ACC112 (cell line): Measurements from ENCODE around the gene SLC8A1.

Experiments used
- H2AFZ ChIP-seq: fragments of 200-600 bp; sonication (generic); one replicate; pipeline ENCODE4 v1.6.0; 2017; ENCODE audit warnings: antibody characterized with exemption, low read length; ENCODE audit not compliant: unreplicated experiment
- H3K27ac ChIP-seq: fragments of 200-600 bp; sonication (generic); 2 replicates; pipeline ENCODE4 v1.5.1; 2014; ENCODE audit warnings: low read depth, mild to moderate bottlenecking, antibody characterized with exemption, low read length, moderate library complexity
- H3K27me3 ChIP-seq: fragments of 200-600 bp; sonication (generic); 2 replicates; pipeline ENCODE4 v1.6.1; 2014; ENCODE audit warnings: mild to moderate bottlenecking, antibody characterized with exemption, low read length, moderate library complexity, mixed read lengths; ENCODE audit not compliant: insufficient read depth
- H3K36me3 ChIP-seq: fragments of 200-600 bp; sonication (generic); 2 replicates; pipeline ENCODE4 v1.6.1; 2016; ENCODE audit warnings: mild to moderate bottlenecking, antibody characterized with exemption, low read length, moderate library complexity, mixed read lengths; ENCODE audit not compliant: insufficient read depth
- H3K4me1 ChIP-seq: fragments of 200-600 bp; sonication (generic); one replicate; pipeline ENCODE4 v1.6.1; 2016; ENCODE audit warnings: low read length, mixed read lengths; ENCODE audit not compliant: insufficient read depth, unreplicated experiment, control insufficient read depth
- H3K4me3 ChIP-seq: fragments of 200-600 bp; sonication (generic); 2 replicates; pipeline ENCODE4 v1.5.1; 2014; ENCODE audit warnings: mild to moderate bottlenecking, low read depth, low read length
- H3K79me2 ChIP-seq: fragments of 200-600 bp; sonication (generic); one replicate; pipeline ENCODE4 v1.6.0; 2016; ENCODE audit warnings: low read length; ENCODE audit not compliant: control insufficient read depth, unreplicated experiment, insufficient read depth

The SLC8A1 gene

DNA sequence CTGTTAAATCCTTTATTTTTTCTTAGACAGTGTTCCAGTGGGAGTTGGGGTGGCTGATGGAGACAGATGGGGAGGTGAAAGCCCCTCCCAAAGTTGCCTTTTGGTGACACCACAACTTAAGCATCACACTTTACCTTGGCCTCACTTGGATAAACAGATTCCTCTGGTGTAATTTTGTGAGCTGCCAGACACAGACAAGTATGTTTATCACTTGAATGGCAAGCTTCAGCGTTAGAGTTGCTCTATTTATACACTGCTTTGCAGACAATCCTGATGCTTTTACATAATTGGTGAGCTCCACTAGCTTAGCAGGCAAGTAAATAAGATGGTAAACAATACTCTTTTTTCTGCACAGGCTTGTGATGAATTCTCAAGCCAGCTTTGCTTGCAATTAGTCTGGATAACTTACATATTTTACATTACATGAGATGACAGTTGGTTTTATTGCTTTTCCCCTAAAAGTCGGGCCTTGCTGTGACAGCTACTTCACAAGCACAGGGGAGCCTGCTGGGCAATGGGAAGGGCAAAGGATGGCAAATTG is 226.2 kb downstream of the SLC8A1 start:
- H3K27ac ChIP-seq = no peak overlapping the region
- H3K4me3 ChIP-seq = no peak overlapping the region
- H2AFZ ChIP-seq = no peak overlapping the region
- H3K36me3 ChIP-seq = no peaks in the 10 kb centered on the region
- no peaks in the 10 kb centered on the region for H3K27me3 ChIP-seq
- H3K4me1 ChIP-seq = no peaks in the 10 kb centered on the region
- no peaks in the 10 kb centered on the region for H3K79me2 ChIP-seq

DNA sequence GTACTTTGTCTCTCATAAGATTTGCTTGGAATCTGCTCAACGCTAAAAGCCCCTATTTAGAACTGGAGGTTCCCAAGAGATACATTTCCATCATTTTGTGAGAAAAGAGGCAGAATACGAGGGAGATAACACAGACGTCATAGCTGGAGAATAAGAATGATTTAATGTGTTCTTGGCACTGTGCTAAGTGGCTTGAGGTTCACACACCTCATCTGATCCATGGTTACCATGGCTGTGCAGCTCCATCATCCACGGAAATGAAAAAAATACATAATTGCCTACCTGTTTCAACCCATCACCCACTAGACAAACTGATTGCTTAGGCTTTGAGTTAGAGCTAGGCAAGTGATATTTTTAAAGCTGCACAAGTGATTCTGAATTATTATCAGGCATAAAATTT is 227.6 kb downstream of the SLC8A1 start:
- Histone ChIP-seq H3K79me2 (no peaks in the 10 kb centered on the region), H3K27me3 (no peaks in the 10 kb centered on the region), H3K4me3 (no peak overlapping the region), H3K27ac (no peak overlapping the region), H2AFZ (no peak overlapping the region), H3K36me3 (no peaks in the 10 kb centered on the region), H3K4me1 (peaks cover 14% of the 10 kb centered on the region)

DNA sequence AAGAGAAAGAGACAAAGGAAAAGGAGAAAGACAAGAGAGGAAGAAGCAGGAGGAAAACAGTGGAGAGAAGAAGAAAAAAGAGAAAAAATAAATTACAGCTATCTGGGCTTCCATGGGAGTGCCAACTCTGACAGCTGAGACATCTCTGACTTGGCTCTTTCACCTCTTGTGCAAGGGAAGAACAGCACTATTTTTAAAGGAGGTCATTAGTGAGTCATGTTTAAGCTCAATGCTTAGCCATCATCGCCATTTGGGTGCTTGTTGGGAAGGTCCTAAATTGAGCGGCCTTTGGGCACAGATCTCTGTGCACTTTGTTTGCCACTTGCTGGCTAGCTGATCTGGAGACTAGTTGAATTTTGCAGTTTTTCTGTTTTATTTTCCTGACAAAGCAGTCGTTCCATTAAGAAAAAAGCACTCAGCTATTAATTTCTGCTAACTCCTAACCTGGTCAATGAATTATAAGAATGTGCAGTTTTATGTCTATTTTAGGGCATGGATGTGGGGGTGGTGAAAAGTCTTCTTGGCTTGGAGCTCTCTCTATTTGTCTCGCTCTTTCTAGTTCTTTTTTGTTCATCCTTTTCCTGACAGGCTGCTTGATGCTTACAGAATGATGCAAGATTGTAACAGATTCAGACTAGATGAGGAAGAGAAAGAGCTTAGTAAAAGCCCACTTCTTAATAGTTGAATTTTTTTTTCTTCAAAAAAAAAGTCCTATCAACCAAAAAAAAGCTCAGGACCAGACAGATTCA is 231.5 kb downstream of the SLC8A1 start:
- Histone ChIP-seq H3K36me3 (no peaks in the 10 kb centered on the region), H3K79me2 (no peaks in the 10 kb centered on the region), H2AFZ (no peak overlapping the region), H3K4me1 (peaks cover 21% of the 10 kb centered on the region), H3K4me3 (no peak overlapping the region; the same call in 1 of the 2 replicates), H3K27me3 (no peaks in the 10 kb centered on the region), H3K27ac (0 out of 2 replicates have a peak overlapping the region, but pooled peaks have one; percentile 12)

DNA sequence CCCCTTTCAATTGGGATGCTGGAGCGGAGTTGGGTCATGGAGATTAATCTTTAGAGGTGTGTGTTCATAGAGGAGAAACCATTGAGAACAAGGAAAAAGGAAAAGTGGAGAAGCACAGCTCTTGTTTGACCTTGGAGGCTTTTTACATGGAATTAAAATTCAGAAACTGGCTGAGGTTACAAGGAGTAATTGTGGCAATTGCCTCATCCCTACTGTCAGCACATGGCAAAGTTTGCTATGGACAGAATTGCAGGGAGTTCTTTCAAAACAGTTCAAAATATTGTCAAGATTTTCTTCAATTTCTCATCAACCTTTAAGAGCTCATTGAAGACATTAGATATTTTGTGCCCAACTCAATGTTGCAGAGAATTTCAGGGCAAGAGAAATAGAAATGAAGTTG is 232.7 kb downstream of the SLC8A1 start:
- Histone ChIP-seq H3K4me3 (no peak overlapping the region), H3K27ac (no peak overlapping the region), H3K27me3 (no peaks in the 10 kb centered on the region), H3K36me3 (no peaks in the 10 kb centered on the region), H3K4me1 (peaks cover 21% of the 10 kb centered on the region), H3K79me2 (no peaks in the 10 kb centered on the region), H2AFZ (no peak overlapping the region)

DNA sequence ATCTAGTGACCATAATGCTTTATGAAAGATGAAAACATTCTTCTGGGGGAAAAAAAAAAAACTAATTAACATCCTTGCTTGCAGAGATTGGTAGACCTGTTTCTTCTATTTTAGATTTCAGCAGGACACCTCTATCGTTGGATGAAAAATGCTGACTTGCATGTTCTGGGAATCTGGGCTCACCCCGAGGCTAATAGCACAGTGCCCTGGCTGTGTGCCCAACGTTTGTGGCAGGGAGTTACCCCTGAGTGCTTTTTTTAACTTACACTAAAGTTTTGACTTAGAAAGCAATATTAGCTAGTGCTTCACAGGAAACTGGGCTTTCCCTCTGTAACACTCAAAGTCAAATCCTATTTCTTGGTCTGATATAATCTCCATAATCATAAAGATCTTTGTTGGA is 233.2 kb downstream of the SLC8A1 start:
- no peaks in the 10 kb centered on the region for H3K27me3 ChIP-seq

DNA sequence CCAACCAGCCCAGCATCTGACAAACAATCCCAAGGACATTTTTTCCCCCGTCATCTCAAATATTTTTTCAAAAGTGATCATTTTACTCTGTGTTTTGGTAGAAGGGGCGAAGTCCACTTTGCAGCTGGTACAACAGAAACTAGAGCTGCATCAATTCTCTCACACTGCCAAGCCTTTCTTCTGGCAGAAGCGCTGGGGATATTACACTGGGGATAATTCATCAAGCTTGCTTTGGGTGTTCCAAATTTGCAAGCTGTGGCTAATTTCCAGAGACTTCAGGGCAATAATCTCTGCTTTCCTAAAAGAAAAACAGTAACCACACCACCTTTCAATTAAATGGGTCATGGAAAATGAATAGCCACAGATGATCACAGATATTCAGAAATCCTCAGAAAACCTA is 238.3 kb downstream of the SLC8A1 start:
- H3K4me1 ChIP-seq = peaks cover 5% of the 10 kb centered on the region
- no peak overlapping the region for H2AFZ ChIP-seq

More for the DNA sequence above, 233.2 kb downstream of the SLC8A1 start:
- Histone ChIP-seq H3K27ac (no peak overlapping the region), H2AFZ (no peak overlapping the region), H3K4me1 (peaks cover 21% of the 10 kb centered on the region), H3K36me3 (no peaks in the 10 kb centered on the region), H3K79me2 (no peaks in the 10 kb centered on the region), H3K4me3 (no peak overlapping the region)

DNA sequence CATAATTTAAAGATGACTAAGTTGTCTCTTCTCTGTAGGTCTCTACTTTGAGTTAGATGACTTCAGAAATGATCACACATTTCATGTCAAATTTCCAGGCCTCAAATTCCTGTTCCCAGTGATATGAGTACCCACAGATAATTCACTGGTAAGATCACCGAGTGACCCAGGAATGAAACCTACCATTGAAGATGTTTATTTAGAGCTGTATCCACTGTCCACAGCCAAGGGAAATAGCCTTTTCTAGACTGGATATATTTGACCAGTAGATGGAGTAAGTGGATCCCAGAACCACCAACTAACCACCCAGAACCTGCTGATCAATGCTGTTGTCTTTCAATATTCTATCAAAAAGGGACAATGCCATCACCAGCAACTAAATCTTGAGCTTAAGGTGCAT is 238.8 kb downstream of the SLC8A1 start:
- no peak overlapping the region for H3K4me3 ChIP-seq
- no peaks in the 10 kb centered on the region for H3K79me2 ChIP-seq
- peaks cover 4% of the 10 kb centered on the region for H3K4me1 ChIP-seq
- no peaks in the 10 kb centered on the region for H3K27me3 ChIP-seq
- H3K27ac ChIP-seq = no peak overlapping the region
- H3K36me3 ChIP-seq = no peaks in the 10 kb centered on the region
- no peak overlapping the region for H2AFZ ChIP-seq

More for the DNA sequence above, 238.3 kb downstream of the SLC8A1 start:
- Histone ChIP-seq H3K27ac (no peak overlapping the region), H3K27me3 (no peaks in the 10 kb centered on the region), H3K36me3 (no peaks in the 10 kb centered on the region), H3K4me3 (no peak overlapping the region), H3K79me2 (no peaks in the 10 kb centered on the region)

- Histone ChIP-seq H2AFZ (no peak overlapping the region), H3K36me3 (no peaks in the 10 kb centered on the region), H3K4me1 (peaks cover 4% of the 10 kb centered on the region), H3K27me3 (no peaks in the 10 kb centered on the region), H3K79me2 (no peaks in the 10 kb centered on the region), H3K27ac (no peak overlapping the region), H3K4me3 (no peak overlapping the region)
These were observed 240.9 kb downstream of the SLC8A1 start for GRCh38 chr2:40210968-40211353.

- Histone ChIP-seq H3K4me3 (no peak overlapping the region), H3K27me3 (no peaks in the 10 kb centered on the region), H3K36me3 (no peaks in the 10 kb centered on the region), H3K4me1 (peaks cover 4% of the 10 kb centered on the region), H3K79me2 (no peaks in the 10 kb centered on the region), H2AFZ (no peak overlapping the region), H3K27ac (no peak overlapping the region)
These were observed 241.4 kb downstream of the SLC8A1 start for GRCh38 chr2:40210344-40210967.

DNA sequence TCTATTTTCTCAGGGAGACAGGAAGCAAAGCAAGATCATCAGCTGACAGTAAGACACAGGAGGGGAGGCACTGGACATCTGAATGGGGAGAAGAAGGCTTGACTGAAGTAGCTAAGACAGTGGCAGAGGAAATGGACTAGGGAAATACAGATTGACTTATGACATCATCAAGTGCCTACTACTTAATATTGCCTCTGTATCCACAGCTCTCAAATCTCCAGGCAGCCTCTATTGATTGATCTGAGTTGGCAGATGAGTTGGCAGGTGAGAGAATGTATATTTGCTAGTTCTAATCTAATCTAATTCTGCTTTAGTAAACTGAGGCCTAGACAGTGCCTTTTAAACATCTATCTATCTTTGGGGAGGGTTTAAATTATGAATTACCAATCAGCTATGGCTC is 242.1 kb downstream of the SLC8A1 start:
- Histone ChIP-seq H2AFZ (no peak overlapping the region), H3K4me1 (peaks cover 4% of the 10 kb centered on the region), H3K36me3 (no peaks in the 10 kb centered on the region), H3K27me3 (no peaks in the 10 kb centered on the region), H3K27ac (no peak overlapping the region), H3K79me2 (no peaks in the 10 kb centered on the region), H3K4me3 (no peak overlapping the region)

- peaks cover 4% of the 10 kb centered on the region for H3K4me1 ChIP-seq
- H3K4me3 ChIP-seq = no peak overlapping the region
- no peak overlapping the region for H3K27ac ChIP-seq
- no peak overlapping the region for H2AFZ ChIP-seq
- no peaks in the 10 kb centered on the region for H3K36me3 ChIP-seq
- no peaks in the 10 kb centered on the region for H3K27me3 ChIP-seq
- no peaks in the 10 kb centered on the region for H3K79me2 ChIP-seq
These were observed 243.4 kb downstream of the SLC8A1 start for GRCh38 chr2:40208463-40208862.
